COLO829 (cell line): ENCODE results near the gene PNN.
A peak's percentile ranks its signal among the peaks of the same experiment; 100 is the strongest.
"Not testable (repeated sequence)": the region's sequence is repeated elsewhere in the genome, so short reads cannot be mapped to it uniquely, and the experiment has no call there.

Source experiments
- DNase-seq: peaks from one replicate; pipeline ENCODE4 v3.0.0; 2012; ENCODE audit warnings: low spot score

Gene PNN

DNA sequence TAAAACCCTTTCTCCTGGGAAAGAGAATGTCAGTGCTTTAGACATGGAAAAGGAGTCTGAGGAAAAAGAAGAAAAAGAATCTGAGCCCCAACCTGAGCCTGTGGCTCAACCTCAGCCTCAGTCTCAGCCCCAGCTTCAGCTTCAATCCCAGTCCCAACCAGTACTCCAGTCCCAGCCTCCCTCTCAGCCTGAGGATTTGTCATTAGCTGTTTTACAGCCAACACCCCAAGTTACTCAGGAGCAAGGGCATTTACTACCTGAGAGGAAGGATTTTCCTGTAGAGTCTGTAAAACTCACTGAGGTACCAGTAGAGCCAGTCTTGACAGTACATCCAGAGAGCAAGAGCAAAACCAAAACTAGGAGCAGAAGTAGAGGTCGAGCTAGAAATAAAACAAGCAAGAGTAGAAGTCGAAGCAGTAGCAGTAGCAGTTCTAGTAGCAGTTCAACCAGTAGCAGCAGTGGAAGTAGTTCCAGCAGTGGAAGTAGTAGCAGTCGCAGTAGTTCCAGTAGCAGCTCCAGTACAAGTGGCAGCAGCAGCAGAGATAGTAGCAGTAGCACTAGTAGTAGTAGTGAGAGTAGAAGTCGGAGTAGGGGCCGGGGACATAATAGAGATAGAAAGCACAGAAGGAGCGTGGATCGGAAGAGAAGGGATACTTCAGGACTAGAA, 6.1 kb downstream of the PNN start:
- no peak for DNase-seq

DNA sequence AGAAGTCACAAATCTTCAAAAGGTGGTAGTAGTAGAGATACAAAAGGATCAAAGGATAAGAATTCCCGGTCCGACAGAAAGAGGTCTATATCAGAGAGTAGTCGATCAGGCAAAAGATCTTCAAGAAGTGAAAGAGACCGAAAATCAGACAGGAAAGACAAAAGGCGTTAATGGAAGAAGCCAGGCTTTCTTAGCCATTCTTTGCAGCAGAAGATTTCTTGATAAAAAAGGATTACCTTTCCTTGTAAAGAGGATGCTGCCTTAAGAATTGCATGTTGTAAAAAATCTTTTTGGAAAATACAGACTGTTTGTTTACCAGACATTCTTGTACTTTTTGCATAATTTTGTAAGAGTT, 6.6 kb downstream of the PNN start:
- DNase-seq = no peak

DNA sequence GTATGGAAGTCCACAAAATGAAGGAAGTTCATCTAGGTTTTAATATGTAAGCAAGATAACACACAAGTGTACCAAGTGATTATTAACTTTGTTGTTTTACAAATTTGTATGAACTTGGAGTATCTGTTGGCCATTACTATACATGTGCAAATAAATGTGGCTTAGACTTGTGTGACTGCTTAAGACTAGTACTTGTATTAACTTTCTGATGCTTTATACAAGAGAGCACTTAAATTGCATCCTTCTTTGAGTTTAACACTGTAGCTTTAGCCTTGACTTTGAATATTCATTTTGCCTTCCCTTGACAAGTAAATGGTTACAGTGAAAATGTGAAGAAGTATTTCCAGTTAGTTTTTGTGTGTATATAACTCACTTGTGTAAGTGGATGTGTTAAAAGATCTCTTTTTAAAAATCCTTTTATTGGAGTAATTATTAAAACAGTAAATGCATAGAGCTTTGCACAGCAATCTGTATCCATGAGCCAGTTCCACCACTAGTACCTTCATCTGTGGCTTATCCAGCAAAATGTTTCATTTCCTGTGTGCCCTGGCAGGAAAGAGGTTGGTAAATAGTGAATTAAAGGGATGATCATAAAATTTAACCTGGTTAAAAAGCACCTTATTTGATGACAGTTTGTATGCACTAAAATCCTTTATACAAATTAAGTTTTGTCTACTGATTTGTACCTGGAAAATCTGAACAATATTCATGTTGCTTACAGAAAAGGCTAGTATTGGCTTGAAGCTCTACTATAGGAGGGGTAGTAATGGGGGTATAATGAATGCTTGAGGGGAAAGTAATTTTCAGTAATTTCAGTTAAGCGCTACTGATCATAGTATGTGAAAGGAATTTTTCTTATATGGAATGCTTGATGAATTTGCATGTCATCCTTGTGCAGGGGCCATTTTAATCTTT, 8.0 kb downstream of the PNN start:
- DNase-seq = no peak

DNA sequence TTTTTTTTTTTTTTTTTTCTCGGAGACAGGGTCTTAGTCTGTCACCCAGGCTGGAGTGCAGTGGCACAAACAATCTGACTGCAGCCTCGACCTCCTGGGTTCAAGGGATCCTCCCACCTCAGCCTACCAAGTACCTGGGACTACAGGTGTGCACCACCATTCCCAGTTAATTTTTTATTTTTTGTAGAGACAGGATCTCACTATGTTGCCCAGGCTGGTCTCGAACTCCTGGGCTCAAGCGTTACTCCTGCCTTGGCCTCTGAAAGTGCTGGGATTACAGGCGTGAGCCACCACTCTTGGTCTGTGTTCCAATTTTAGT, 8.6 kb downstream of the PNN start:
- not testable (repeated sequence) for DNase-seq

DNA sequence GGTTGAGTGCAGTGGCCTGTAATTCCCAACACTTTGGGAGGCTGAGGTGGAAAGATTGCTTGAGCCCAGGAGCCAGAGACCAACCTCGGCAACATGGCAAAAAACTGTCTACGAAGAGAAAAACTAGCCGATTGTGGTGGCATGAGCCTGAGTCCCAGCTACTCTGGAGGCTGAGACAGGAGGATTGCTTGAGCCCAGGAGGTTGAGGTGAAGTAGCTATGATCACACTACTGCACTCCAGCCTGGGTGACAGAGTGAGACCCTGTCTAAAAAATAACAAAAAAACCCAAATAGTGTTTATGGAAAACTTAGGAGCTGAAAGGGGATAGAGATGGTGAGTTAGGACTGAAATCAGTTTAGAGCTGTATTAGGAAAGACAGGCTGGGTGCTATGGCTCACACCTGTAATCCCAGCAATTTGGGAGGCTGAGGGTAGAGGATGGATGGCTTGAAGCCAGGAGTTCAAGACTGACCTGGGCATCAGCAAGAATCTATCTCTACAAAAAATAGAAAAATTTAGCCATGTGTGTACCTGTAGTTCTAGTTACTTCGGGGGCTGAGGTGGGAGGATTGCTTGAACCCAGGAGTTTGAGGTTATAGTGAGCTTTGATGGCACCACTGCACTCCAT, 9.7 kb downstream of the PNN start:
- no peak for DNase-seq

DNA sequence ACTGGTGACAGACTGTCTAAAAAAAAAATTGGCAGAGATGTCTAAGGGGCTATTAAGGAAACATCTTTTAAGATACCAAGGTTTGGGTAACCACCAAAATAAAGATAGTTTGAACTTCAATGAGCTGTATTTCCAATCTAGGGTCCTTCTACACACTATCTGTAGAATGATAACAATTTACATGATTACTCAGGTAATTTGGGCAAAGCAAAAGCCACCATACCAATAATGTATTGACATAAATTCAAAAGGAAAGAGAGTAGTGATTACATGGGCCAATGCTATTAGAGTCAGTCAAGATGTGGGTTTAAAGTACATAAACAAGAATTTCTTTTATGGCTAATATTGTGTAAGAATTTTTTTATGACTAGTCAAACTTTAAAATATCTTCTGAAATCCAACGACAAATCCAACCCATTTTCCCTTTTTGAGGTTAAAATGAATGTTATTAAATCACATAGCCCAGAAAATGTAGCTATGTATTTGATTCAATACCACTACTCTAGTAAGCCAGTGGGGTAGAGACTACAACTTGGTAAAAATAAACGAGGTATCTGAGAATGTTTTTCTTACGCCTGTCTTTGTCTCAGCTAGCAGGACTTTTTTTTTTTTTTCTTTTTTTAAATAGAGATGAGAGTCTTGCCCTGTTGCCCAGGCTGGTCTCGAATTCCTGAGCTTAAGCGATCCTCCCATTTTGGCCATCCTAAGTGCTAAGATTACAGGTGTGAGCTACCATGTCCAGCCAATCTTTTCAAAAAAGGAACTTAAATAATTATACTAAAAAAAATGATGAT, 10.4 kb downstream of the PNN start:
- DNase-seq = no peak

DNA sequence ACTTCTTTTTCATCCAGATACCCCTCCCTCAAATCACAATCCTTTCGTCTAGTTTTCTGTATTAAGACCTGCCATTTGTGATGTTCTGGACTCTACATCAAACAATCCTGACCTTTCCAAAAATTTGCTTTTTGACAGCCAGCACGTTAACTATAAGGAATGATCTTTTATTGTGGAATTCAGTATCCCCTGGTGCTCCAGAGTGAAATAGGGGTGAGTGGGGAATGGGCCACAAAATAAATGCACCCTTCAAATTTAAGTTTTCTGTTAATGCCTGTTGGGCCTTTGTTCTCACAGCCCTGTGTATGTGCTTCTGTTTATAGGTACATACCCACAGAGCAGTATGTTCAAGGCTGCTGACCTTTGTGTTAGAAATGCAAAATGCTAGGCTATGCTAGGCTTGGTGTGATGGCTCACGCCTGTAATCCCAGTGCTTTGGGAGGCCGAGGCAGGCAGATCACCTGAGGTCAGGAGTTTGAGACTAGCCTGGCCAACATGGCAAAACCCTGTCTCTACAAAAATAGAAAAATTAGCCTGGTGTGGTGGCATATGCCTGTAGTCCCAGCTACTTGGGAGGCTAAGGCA, 12.0 kb downstream of the PNN start:
- DNase-seq = no peak

DNA sequence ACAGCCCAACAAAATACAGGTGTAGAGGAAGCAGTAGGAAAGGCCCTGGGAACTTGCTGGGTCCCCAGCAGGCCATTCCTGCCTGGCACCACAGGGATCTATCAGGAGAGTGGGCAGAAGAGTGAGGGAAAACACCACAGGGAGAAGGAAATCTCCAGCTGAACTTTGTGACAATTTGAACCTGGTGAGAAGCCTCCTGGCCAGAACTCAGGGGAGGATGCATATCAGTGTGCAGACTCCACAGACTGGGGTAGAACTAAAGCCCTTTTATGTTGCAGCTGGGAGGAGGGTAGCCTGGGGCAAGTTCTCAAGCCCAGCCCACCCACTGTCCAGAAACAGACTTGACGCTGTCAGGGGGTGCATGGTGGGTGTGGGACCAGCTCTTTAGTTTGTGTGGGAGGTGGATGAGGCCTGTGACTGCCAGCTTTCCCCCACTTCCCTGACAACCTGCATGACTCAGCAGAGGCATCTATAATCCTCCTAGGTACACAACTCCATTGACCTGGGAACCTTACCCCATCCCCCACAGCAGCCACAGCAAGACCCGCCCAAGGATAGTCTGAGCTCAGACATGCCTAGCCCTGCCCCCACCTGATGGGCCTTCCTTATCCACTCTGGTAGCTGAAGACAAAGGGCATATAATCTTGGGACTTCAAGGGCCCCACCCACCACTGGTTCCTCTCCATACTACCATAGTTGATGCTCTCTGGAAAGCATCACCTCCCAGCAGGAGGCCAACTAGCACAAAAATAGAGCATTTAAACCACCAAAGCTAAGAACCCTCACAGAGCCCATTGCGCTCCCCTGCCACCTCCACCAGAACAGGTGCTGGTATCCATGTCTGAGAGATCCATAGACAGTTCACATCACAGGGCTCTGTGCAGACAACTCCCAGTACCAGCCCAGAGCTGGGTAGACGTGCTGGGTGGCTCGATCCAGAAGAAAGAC, 28.9 kb downstream of the PNN start:
- DNase-seq = peak; percentile 57

DNA sequence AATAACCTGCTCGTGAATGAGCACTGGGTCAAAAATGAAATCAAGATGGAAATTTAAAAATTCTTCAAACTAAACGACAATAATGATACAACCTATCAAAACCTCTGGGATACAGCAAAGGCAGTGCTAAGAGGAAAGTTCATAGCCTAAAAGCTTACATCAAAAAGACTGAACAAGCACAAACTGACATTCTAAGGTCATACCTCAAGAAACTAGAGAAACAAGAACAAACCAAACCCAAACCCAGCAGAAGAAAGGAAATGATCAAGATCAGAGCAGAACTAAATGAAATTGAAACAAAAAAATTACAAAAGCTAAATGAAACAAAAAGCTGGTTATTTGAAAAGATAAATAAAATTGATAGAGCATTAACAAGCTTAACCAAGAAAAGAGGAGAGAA, 32.4 kb downstream of the PNN start:
- not testable (repeated sequence) for DNase-seq

DNA sequence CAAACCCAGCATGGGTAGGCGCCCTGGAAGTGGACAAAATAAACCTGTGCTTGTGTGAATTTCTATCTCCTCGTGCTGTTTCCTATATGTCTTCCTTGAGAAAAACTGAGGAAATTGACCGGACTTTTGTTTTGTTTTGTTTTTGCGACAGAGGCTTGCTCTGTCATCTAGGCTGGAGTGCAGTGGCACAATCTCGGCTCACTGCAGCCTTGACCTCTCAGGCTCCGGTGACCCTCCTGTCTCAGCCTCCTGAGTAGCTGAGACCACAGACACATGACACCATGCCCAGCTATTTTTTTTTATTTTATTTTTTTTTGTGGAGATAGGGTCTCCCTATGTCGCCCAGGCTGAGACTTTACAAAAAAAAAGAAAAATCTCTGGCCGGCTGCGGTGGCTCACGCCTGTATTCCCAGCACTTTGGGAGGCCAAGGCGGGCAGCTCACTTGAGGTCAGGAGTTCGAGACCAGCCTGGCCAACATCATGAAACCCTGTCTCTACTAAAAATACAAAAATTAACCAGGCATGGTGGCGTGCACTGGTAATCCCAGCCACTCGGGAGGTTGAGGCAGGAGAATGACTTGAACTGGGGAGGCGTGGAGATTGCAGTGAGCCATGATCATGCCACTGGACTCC, 36.2 kb downstream of the PNN start:
- DNase-seq = no peak

DNA sequence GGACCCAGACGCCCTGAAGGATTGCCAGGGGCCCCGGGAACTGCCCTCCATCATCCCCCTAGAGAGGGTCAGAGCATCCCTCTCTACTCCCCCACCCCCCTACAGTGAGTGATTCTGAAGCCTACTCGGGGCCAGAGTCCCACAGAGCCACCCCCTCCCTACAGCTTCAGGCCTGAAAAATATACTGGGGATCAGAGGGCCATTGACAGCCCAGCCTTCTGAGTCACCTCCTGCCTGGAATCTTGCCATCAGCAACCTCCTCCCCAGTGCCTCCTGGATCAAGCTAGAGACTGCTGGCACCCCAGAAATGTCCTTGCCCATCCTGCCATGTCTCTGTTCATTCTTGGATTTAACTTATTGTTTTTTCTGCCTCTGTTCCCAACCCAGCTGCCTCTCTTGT, 37.0 kb downstream of the PNN start:
- no peak for DNase-seq

DNA sequence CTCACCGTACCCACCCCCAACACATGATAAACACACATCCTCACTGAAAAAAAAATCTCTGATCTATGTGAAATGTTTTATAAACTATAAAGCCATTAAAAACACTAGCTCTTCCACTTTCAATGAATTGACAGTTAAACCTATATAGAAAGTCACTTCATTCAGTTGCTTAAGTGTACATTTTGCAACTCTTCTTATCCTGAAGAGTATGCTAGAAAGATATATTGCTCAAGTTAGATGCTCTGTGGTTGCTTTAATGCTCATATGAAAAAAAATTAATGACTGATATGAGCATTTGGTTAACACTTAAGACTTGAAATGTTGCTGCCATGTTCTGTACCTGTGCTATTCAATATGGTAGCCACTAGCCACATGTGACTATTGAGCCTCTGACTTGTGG, 37.6 kb downstream of the PNN start:
- DNase-seq = no peak

DNA sequence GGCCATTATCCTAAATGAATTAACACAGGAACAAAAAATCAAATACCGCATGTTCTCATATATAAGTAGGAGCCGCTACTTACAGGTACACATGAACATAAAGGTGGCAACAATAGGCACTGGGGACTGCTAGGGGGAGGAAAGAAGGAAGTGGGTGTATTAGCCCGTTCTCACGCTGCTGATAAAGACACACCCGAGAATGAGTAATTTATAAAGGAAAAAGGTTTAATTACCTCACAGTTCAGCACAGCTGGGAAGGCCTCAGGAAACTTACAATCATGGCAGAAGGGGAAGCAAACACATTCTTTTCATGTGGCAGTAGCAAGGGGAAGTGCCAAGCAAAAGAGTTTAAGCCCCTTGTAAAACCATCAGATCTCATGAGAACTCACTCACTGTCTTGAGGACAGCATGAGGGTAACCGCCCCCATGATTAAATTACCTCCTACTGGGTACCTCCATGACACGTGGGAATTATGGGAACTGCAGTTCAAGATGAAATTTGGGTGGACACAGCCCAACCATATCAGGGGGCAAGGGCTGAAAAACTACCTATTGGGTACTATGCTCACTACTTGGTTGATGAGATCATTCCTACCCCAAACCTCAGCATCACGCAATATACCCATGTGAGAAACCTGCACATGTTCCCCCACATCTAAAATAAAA, 42.3 kb downstream of the PNN start:
- DNase-seq = no peak

DNA sequence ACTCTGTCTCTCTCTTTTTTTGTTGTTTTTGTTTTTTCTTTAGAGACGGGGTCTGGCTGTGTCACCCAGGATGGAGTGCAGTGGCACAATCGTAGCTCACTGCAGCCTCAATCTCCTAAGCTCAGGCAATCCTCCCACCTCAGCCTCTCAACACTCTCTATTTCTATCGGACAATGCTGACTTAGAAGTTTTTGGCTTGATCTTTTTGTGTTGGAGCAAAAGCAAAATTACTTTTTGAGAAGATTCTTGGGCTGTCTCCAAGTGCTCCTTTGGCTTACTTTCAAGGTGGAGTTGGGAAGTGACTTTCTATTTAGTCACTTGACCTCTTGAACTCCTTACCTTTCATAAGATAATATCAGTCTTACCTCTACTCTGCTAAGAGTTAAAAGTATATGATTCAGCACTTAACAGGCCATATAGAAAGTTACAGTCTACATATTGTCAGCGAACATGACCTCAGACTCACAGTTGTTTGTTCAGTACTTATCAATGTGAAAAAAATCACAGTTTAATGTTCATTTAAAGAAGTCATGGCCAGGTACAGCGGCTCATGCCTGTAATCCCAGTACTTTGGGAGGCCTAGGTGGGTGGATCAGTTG, 43.2 kb downstream of the PNN start:
- no peak for DNase-seq

DNA sequence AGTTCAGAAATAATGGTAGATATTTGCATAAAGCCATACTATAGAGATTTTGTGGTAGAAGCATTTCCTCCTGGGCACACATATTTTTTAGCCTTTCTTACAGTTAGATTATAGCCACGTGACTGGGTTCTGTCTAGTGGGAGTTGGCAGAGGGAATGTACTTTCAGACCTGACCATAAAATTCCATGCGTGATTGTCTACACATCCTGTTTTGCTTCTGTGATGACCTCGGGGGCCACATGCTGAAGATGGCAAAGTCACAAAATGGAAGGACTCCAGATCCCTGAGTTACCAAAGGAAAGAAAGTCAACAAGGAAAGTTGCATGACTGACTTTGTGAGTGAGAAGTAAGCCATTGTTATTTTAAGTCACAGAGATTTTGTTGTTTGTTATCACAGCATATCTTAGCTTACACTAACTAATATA, 44.0 kb downstream of the PNN start:
- no peak for DNase-seq

DNA sequence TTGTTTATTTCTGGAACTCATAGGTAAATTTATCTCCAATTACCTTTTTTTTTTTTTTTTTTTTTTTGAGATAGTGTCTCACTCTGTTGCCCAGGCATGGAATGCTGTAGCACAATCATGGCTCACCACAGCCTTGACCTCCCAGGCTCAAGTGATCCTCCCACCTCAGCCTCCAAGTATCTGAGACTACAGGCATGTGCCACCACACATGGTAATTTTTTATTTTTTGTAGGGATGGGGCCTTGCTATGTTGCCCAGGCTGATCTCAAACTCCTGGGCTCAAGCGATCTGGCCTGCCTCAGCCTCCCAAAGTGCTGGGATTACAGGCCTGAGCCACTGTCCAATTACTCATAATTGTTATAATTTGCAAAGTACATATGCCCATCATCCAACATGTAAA, 45.4 kb downstream of the PNN start:
- not testable (repeated sequence) for DNase-seq

DNA sequence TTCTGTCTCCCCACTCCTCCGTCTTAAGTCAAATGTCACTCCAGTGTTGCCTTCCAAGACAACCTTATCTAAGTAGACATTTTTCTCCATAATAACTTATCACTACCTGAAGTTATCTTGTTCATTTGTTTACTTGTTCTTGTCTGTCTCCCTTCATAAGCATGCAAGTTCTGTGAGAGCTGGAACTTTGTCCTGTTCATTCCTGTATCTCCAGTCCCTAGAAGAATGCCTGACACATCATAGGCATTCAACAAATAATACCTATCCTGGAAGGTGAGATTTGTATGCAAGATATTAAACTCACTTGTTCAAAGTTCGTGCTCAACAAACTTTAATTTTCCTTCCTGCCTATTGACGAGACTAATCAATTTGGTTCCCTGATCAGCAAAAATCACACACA, 53.0 kb downstream of the PNN start:
- no peak for DNase-seq

DNA sequence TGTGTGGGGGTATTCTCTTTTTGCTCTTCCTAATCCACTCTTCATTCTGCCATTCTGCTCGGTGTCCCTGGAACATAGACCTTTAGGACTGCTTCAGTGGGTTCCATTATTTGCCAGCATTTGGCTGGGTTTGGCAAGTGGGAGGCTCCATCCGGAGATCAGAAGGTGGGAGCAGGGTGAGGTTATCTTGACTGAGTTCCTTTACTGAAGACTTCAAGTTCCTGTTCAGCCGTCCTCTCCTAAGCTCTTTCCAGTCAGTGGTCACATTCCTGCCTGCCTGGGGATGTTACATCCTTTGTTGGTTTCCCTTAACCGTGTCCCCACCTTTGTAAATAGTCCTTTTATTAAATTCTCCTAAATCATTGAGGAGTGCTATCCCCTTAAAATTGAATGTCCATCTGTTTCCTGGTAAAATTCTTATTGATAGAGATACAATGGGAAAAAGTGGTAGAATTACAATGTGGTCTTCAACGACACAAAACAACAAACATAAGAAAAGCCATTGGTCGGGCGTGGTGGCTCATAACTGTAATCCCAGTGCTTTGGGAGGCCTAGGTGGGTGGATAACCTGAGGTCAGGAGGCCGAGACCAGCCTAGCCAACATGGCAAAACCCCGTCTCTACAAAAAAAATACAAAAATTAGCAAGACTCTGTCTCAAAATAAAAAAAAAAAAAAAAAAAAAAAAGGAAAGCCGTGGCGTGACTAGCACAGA, 53.6 kb downstream of the PNN start:
- no peak for DNase-seq

DNA sequence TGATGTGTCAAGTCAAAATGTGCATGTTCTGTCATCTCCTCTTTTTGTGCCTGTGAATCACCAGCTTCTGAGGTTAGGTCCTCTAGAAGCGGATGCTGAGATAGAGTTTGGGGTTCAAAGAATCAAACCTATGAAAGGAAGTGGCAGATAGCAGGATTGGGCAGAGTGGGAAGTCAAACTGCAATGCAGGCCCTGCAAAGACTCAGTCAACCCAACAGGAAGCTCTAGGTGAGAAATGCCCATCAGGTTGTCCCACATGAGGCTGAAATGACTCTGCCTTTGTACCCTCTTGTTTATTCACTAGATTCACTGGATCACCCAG, 54.1 kb downstream of the PNN start:
- no peak for DNase-seq
